GM18951 (cell line): ENCODE data around the gene CPSF7.

Source experiments
- POLR2A ChIP-seq: IDR thresholded peaks from 4 replicates; pipeline ENCODE4 v1.6.1; 2011; ENCODE audit warnings: mild to moderate bottlenecking; ENCODE audit not compliant: insufficient read length, insufficient read depth; ENCODE audit errors: extremely low read depth
- in situ Hi-C: fragments of 300-500 bp; cut with MboI; formaldehyde crosslinking; loops from one replicate; pipeline ENCODE4 v1.12.0; 2022; ENCODE audit warnings: low sequenced_read_pairs, mixed read lengths, inconsistent platforms; ENCODE audit not compliant: unreplicated experiment

The CPSF7 gene

DNA sequence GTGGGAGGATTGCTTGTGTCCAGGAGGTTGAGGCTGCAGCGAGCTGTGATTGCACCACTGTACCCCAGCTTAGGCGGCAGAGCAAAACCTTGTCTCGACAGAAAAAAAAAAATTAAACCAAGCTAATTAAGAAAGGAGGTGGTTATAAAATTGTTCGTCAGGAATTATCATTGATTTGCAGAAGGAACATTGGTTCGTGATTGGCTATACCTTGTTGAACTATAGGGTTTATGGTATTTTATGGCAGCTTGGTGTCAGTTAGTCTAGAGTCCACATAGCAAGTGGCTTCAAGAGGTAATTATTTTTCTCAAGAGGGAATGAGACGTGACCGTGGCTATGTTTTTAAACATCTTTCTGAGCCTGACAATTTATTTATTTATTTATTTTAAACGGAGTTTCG, 48.9 kb downstream of the CPSF7 start:
- in situ Hi-C loops: loop anchor here (5.0 kb wide), 1 partner anchor 44 kb away; no protein-coding TSS in a partner anchor
- TF ChIP-seq POLR2A: no peak

GRCh38 chr11:61378713-61379313, 51.0 kb downstream of the CPSF7 start:
- no peak for TF ChIP-seq POLR2A
- in situ Hi-C loops: no loop called here

DNA sequence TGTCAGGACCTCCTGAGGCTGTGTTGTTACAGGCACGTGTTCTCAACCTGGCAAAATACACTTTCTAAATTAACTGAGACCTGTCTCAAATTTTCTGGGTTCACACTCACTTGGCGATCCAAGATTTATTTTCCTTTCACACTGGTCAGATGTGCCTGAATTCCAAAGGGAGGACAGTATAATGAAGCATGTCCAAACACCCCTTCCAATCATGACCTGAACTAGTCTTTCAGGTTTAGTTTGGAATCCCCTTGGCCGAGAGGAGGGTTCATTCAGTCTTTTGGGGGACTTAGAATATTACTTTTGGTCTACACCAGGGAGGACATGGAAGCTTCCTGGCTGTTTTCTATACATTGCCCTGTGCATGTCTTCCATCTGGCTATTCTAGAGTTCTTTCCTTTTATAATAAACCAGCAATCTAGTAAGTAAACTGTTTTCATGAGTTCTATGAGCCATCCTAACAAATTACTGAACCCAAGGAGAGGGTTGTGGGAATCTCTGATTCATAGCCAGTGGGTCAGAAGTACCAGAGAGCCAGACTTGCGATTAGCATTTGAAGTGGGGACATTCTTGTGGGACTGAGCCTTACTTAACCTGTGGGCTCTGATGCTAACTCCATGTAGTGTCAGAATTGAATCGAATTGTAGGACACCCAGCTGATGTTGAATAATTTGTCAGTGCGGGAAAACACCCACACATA, 52.2 kb downstream of the CPSF7 start:
- TF ChIP-seq POLR2A: no peak
- in situ Hi-C loops: no loop called here

DNA sequence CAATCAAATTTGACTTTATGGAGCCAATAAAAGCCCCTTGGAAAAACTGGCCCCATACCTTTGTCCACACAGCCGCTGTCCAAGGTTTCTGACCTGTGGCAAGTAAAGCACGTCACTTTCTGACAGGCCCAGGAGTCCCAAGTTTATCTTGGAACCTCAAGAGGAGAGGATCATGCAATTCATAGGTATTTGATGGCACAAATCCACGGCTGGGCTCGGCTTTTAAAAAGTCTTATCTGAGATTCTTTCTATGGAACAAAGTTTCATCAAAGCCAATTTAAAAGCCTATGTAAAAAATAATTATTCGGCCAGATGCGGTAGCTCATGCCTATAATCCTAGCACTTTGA, 54.0 kb downstream of the CPSF7 start:
- in situ Hi-C loops: no loop called here
- no peak for TF ChIP-seq POLR2A

DNA sequence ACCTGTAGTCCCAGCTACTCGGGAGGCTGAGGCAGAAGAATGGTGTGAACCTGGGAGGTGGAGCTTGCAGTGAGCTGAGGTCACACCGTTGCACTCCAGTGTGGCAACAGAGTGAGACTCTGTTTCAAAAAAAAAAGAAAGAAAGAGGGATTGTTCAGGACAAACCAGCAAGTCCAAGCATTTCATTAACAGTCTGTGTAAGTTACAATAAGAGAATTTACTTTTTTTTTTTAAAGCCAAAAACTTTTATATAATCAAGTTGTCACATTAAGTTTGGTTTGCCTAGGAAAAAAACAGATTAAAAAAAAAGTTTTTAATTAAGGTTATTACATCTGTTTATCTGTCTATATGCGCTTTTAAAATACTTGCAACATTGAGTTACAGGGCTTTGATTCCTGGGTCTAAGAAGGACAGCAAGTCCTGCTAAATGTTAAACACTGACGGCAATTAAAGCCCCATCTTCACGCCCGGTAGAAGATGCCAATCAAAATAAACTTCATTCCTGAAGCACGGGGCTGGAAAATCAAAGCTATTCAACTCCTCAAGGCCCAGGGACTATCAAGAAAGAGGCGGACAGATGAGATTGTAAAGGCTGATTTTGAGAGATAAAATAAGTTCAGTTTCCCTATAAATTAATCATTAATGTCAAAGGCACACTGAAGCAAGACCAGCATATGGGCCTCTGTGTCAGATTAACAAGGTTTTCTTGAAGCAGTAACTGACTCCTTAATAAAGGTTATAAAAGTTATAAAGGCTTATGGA, 56.9 kb downstream of the CPSF7 start:
- TF ChIP-seq POLR2A: no peak
- in situ Hi-C loops: no loop called here

DNA sequence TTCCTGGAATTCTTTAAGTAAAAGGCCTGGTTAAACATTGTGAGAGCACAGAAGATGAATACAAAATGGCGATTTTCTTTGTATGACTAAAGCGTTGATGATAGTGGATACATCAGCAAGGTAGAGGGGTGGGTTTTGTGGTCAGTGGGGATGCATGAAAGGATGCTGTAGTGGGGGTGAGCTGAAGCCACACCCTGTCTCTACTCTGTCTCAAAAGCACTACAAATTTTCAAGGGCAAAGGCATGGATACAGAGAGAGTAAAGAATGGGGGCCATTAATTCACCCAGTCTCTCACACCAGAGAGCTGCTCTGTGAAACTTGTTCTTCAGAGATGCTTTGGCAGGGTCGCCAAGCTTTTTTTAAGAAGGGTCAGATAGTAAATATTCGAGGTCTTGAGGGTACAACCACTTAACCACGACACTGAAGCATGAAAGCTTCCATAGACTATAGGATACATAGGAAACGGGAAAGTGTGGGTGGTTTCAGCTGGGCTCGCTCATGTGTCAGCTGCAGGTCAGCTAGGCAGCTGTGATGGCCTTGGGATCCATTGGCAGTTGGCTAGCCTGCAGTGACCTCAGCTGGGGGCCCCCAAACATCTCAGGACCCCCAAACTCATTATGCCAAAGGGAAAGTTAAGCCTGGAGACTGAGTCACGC, 59.3 kb downstream of the CPSF7 start:
- in situ Hi-C loops: no loop called here
- no peak for TF ChIP-seq POLR2A

DNA sequence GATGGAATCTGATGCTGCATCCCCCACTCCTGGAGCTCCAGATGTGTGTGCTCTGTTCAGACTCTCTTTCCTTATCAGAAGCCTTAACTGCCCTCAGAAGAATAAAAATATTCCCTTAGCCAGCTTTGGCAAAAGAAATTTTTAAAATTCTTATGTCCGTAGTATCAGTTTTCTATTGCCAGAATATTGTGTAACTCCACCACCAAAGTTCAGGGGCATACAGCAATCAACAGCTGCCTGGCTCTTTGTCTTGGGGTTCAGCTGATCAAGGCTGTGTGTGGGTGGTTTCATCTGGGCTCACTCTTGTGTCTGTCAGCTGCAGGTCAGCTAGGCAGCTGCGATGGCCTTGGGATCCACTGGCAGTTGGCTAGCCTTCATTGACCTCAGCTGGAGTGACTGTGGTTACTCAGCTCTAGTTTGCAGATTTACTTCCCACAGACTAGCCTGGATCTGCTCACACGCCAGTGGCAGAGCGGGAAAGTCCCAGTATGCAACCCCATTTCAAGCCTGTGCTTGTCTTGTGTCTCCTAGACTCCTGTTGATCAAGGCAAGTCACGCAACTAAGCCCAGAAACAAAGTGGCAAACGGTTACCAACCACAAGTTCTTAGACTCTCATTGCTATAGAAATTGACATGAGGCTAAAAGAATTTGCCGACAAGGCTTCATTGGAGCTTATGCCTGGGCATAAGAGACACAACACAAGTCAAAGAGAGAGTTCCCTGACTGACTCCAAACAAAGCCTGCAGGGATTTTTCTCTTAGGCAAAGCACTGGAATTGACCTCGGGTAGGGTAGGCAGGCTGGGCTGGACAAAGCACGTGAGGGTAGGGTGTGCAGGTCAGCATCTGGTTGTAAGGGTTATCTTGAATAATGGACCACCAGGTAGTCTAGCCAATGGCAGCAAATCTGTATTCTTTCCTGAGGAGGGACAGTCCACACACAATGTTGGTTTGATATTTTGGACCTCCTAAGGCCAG, 60.1 kb downstream of the CPSF7 start:
- TF ChIP-seq POLR2A: no peak
- in situ Hi-C loops: no loop called here

DNA sequence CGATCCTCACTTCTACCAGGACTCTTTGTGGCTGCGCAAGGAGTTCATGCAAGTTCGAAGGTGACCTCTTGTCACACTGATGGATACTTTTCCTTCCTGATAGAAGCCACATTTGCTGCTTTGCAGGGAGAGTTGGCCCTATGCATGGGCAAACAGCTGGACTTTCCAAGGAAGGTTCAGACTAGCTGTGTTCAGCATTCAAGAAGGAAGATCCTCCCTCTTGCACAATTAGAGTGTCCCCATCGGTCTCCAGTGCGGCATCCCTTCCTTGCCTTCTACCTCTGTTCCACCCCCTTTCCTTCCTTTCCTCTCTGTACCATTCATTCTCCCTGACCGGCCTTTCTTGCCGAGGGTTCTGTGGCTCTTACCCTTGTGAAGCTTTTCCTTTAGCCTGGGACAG, 61.1 kb downstream of the CPSF7 start:
- in situ Hi-C loops: no loop called here
- no peak for TF ChIP-seq POLR2A

DNA sequence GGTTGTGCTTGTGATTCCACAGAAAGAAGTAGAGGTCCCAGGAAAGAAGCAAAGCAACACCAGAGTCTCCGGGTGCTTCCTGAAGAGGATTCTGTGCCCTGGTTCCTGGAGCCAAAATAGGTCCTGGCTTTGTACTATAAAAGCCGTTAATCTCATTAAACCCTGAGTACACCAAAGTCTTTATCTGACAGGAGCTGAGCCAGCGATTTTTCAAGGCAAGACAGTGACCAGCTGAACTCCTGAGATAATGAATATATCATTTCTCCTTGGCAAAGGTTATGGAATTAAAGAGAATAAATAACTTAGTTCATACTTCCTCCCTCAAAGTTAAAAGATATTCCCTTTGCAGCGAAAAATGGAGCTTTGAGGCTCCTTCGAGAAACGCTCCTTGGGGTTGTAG, 62.4 kb downstream of the CPSF7 start:
- TF ChIP-seq POLR2A: no peak
- in situ Hi-C loops: no loop called here

GRCh38 chr11:61364012-61364675, 65.6 kb downstream of the CPSF7 start:
- TF ChIP-seq POLR2A: no peak
- in situ Hi-C loops: no loop called here

DNA sequence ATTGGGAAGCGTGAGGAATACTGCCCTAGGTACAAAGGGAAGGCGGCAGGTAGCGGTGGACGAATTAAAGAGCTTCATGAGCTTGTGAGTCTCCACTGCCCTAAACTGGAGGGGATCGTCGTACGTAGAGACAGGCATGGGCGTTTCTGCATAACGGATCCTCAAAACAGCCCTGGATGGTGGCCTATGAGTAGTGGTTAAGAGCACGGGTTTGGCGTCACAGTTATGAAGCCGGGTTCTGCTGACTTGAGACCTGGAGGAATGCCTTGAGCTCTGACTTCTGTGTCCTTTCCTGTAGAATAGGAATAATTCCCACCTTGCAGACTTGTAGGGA, 67.3 kb downstream of the CPSF7 start:
- TF ChIP-seq POLR2A: no peak
- in situ Hi-C loops: no loop called here
